ENCODE data around the gene SLC25A22. TPM values are rescaled to one million over a fixed set of nuclear protein-coding genes. Genes with fewer than 3 reads are reported as not detected.

Gene SLC25A22
- polyA plus RNA-seq, 2 of the 4 experiments (the other 2 are of a cell fraction) = 13.5 to 18.7 TPM

GRCh38 chr11:827146-827896 lies 29.2 kb upstream of the SLC25A22 start:
- ChIA-PET CTCF (interaction anchor here (1.2 to 1.7 kb wide), 3 partner anchors 10 to 12 kb away, joined by 3 to 5 read pairs (median 4); no protein-coding TSS in a partner anchor), POLR2A (interaction anchor here (3.5 kb wide), 1 partner anchor 8 kb away, joined by 26 read pairs; the partner anchor contains the start of gene PNPLA2)
- Histone ChIP-seq H3K27ac (peak overlapping the region; percentile 80 to 88), H3K4me3 (peak overlapping the region; percentile 52), H3K9me3 (no peaks in the 10 kb centered on the region), H3K4me2 (peak overlapping the region; percentile 87), H3K4me1 (peaks cover 56% of the 10 kb centered on the region)
- DNase-seq (ENCODE audit: low read depth in 1 of 2, low spot score in 1 of 2) (no peak), ATAC-seq (peak in 1 of 2 experiments; percentile 2; a peak in 1 of 6 replicates), FAIRE-seq (no peak)
- TF ChIP-seq MAX (IDR thresholded peaks at IDR 0.05) (peak; percentile 45; the same call in 1 of the 2 replicates), JUNB (IDR thresholded peaks at IDR 0.05) (no peak), JUN (IDR thresholded peaks at IDR 0.05) (peak in 1 of 2 experiments; percentile 52; a peak in 3 of 5 replicates)
- TF ChIP-seq, protein P1, sequence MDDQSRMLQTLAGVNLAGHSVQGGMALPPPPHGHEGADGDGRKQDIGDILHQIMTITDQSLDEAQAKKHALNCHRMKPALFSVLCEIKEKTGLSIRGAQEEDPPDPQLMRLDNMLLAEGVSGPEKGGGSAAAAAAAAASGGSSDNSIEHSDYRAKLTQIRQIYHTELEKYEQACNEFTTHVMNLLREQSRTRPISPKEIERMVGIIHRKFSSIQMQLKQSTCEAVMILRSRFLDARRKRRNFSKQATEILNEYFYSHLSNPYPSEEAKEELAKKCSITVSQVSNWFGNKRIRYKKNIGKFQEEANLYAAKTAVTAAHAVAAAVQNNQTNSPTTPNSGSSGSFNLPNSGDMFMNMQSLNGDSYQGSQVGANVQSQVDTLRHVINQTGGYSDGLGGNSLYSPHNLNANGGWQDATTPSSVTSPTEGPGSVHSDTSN (IDR thresholded peaks at IDR 0.05) = peak; percentile 29; the same call in 1 of the 2 replicates
- WGBS (ENCODE audit: missing lambda C conversion rate) = 41% methylated on average over 17 of the region's 66 CpGs

DNA sequence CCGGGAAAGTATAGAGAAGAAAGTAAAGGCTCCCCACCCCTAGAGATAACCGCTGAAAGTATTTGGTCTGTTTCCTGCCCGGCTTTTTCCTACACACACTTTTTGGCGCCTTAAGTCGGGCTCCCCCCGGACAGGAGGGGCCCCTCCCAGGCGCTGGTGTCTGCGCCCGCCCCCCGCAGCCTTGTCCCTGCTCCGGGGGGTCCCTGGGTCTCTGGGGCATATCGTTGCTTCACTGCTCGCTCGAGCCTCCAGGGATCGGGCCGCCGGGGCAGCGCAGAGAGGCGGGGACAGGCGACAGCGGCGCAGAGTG lies 28.7 kb upstream of the SLC25A22 start:
- H3K27ac ChIP-seq = peak overlapping the region; percentile 80 to 88
- peak overlapping the region; percentile 87 for H3K4me2 ChIP-seq
- H3K4me3 ChIP-seq = peak overlapping the region; percentile 52
- DNase-seq (ENCODE audit: low read depth in 1 of 2, low spot score in 1 of 2) (no peak), FAIRE-seq (no peak), ATAC-seq (no peak)
- CTCF ChIA-PET = interaction anchor here (1.4 kb wide), 1 partner anchor 9 kb away, joined by 4 read pairs; no protein-coding TSS in a partner anchor
- H3K9me3 ChIP-seq = no peaks in the 10 kb centered on the region
- H3K4me1 ChIP-seq = peaks cover 57% of the 10 kb centered on the region
- TF ChIP-seq SMC3 (IDR thresholded peaks at IDR 0.05) (no peak), RCOR1 (IDR thresholded peaks at IDR 0.05; ENCODE audit: low read depth, low read length) (no peak), ELK1 (IDR thresholded peaks at IDR 0.05; ENCODE audit: low read depth, low read length) (no peak), MAZ (IDR thresholded peaks at IDR 0.05; ENCODE audit: borderline replicate concordance, low read depth, low read length) (no peak), HOXB13 (CRISPR knock-in tag; IDR thresholded peaks at IDR 0.05; ENCODE audit: low read depth) (no peak), TP53 (CRISPR knock-in tag; IDR thresholded peaks at IDR 0.05) (no peak), CHD2 (IDR thresholded peaks at IDR 0.05; ENCODE audit: low read length, partially characterized antibody) (no peak), RNF2 (IDR thresholded peaks at IDR 0.05; ENCODE audit: borderline replicate concordance, low read depth) (no peak), HOXA7 (CRISPR knock-in tag; IDR thresholded peaks at IDR 0.05) (no peak), HES2 (IDR thresholded peaks at IDR 0.05) (no peak), KDM5A (IDR thresholded peaks at IDR 0.05) (no peak), ATOH8 (CRISPR knock-in tag; IDR thresholded peaks at IDR 0.05; ENCODE audit: low read depth) (no peak), KDM1A (IDR thresholded peaks at IDR 0.05; ENCODE audit: low read depth) (no peak), HMGXB4 (CRISPR knock-in tag; IDR thresholded peaks at IDR 0.05; ENCODE audit: borderline replicate concordance) (no peak), REST (IDR thresholded peaks at IDR 0.05) (no peak), E2F6 (IDR thresholded peaks at IDR 0.05; ENCODE audit: borderline replicate concordance, low read depth) (no peak), FOXS1 (CRISPR knock-in tag; IDR thresholded peaks at IDR 0.05) (no peak), RARB (CRISPR knock-in tag; IDR thresholded peaks at IDR 0.05) (no peak)
- TF ChIP-seq, protein P2, sequence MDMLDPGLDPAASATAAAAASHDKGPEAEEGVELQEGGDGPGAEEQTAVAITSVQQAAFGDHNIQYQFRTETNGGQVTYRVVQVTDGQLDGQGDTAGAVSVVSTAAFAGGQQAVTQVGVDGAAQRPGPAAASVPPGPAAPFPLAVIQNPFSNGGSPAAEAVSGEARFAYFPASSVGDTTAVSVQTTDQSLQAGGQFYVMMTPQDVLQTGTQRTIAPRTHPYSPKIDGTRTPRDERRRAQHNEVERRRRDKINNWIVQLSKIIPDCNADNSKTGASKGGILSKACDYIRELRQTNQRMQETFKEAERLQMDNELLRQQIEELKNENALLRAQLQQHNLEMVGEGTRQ (IDR thresholded peaks at IDR 0.05) = no peak
- POLR2A ChIA-PET = no interaction called here
- 29% methylated on average over 9 of the region's 22 CpGs for WGBS (ENCODE audit: missing lambda C conversion rate)

All from A549 (cell line).